Fibroblast of pulmonary artery (primary cell): Measurements from ENCODE around the gene PRLHR.
A peak's percentile ranks its signal among the peaks of the same experiment; 100 is the strongest.
"Not testable (repeated sequence)": the region's sequence is repeated elsewhere in the genome, so short reads cannot be mapped to it uniquely, and the experiment has no call there.

ENCODE experiments used
- DNase-seq: peaks from one replicate; pipeline ENCODE4 v3.0.0-alpha.2; 2010; ENCODE audit warnings: low read depth
- H3K4me3 ChIP-seq: replicated peaks from 2 replicates; pipeline ENCODE4 v1.5.1; 2011; ENCODE audit warnings: low read depth, mild to moderate bottlenecking, control low read depth, low read length, moderate library complexity
- TF ChIP-seq, protein P1 (sequence below): IDR thresholded peaks from 2 replicates; pipeline ENCODE4 v1.5.1; 2011; ENCODE audit warnings: mild to moderate bottlenecking, control low read depth, low read length, inconsistent platforms; ENCODE audit errors: missing control alignments

The PRLHR gene

DNA sequence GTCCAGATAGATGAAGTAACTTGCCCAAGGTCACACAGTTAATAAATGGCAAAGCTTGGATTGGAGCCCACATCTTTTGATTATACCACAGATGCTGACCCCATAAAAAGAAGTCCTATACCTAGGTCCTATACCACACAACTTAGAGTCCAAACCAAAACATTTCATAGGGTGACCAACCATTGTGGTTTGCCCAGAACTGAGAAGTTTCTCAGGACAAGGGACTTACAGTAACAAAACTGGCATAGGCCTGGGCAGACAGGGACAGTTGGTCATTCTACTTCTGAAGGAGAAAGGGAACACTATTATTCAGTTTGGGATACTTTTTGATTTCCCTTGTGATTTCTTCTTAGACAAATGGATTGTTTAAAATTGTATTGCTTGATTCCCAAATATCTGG lies 32.9 kb upstream of the PRLHR start:
- no peak for DNase-seq
- TF ChIP-seq, protein P1, sequence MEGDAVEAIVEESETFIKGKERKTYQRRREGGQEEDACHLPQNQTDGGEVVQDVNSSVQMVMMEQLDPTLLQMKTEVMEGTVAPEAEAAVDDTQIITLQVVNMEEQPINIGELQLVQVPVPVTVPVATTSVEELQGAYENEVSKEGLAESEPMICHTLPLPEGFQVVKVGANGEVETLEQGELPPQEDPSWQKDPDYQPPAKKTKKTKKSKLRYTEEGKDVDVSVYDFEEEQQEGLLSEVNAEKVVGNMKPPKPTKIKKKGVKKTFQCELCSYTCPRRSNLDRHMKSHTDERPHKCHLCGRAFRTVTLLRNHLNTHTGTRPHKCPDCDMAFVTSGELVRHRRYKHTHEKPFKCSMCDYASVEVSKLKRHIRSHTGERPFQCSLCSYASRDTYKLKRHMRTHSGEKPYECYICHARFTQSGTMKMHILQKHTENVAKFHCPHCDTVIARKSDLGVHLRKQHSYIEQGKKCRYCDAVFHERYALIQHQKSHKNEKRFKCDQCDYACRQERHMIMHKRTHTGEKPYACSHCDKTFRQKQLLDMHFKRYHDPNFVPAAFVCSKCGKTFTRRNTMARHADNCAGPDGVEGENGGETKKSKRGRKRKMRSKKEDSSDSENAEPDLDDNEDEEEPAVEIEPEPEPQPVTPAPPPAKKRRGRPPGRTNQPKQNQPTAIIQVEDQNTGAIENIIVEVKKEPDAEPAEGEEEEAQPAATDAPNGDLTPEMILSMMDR, result no peak
- H3K4me3 ChIP-seq, result no peak overlapping the region

DNA sequence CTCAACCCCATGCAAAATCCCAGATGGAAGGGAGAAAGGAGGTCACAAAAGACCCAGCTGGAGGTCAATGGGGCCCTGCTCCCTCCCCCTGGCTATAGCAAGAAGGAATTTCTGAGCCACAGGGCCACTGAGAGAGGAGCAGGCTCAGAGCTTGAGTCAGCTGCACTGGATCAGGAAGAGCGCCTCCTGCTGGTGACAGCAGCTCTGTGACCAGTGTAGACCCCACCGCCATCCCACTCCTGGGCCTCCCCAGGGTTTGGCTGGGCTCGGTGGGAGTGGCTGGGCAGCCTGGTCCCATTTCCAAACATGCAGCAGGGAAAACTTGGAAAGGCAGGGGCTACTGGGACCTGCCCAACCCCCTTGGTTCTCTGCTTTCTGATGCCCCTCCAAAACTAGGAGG lies 31.5 kb upstream of the PRLHR start:
- TF ChIP-seq, protein P1, result peak; percentile 9
- DNase-seq, result no peak
- H3K4me3 ChIP-seq, result no peak overlapping the region

DNA sequence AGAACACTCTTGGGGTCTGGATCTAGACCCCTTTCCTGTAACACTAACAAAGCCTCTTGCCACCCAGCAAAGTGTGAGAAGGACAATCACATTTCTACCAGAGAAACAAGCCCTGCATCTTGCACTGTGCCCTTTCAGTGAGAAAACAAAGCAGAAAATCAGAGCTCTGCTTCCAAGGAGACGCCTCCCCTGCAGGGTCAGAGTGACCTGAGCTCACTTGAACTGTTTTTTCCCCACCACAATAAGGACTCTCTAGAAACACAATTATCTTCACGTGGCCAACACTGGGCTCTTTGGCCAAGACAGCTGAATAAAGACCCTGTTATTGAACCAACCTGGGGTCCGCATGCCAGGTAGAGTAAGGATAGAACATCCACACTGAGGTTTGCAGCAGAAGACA lies 30.1 kb upstream of the PRLHR start:
- TF ChIP-seq, protein P1, result no peak
- no peak overlapping the region for H3K4me3 ChIP-seq
- no peak for DNase-seq

DNA sequence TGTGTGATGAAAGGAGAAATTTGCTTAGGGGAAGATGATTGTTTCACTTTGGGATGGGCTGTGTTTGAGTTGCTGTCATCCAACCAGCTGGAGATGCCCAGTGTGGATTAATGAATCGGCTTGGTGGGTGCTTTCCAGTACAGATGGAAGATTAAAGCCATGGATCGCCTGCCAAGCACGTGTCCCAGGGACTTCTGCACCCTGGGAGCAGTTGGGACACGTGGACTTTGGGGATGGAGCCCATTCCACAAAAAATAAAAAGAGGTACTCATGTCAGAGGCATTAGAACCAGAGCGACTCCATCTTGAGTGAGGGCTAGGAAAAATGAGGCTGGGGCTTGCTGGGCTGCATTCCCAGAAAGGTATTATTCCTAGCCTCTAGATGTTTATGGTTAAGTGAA lies 29.3 kb upstream of the PRLHR start:
- no peak overlapping the region for H3K4me3 ChIP-seq
- TF ChIP-seq, protein P1, result no peak
- DNase-seq, result no peak

DNA sequence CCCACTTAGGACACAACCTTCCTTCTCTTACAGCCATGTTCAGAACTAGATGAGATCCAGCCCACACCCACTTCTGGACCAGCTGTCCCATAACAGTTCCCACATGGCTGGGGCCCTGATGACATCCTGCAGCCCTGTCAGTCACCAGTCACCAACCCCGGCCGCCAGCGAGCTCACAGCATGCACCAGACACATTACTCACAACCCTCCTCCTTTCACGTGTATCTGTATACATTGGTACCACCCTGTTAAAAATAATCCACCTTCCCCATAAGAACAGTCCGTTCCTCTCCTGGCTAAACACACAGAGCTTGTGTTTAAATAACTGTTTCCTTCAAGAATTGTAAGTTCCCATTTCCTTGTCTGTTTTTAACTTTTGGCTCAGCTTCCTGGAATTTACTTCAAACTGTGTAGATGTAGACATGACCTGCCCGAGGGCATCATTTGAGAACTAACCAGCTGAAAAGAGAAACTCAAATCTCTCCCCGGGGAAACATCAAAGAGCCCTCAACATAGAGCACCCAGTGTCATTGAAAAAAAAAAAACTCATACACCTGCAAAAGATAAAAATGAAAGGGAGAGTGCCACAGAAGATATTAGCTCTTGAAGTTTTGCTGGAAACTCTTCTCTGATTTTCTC lies 26.0 kb upstream of the PRLHR start:
- H3K4me3 ChIP-seq, result no peak overlapping the region
- no peak for DNase-seq
- TF ChIP-seq, protein P1, result no peak

DNA sequence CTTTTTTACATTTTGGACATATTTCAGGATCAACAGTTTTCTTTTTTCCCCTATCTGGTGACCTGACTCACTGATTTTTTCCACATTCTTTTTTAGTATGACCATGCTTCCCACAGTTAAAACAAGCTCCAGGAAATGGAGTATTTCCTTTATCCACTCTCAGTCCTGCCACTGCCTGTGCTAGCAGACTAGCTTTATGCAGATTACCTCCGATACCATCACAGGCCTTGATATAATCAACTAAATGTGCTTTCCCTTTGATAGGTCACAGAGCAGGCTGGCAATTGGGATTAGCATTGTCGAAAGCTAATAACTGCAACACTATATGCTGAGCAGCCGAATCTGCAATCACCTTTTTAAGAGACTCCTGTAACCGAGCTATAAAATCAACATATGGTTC lies 18.4 kb upstream of the PRLHR start:
- not testable (repeated sequence) for H3K4me3 ChIP-seq, DNase-seq

DNA sequence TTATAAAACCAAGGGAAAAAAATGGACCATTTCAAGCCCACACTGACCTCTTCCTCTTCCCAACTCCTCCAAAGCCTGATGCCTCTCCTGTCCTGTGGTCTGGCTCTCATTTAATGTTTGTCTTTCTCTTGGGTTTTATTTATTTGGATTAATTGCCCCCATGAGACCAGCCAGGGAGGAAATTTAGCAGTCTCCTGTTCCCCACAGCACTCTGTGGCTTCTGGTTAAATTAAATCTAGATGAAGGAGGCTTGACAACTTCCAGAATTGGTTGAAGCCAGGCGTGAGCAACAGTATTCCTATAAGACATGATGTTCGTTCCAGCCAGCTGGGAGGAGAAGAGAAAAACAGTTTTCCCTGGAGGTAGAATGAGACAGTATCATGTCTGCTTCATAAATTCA lies 15.1 kb upstream of the PRLHR start:
- no peak overlapping the region for H3K4me3 ChIP-seq
- TF ChIP-seq, protein P1, result no peak
- DNase-seq, result no peak
